ENCODE results near the gene FAAP100.

Gene FAAP100

GRCh38 chr17:81522491-81523401 lies 29.4 kb downstream of the FAAP100 start:
- FAIRE-seq: no peak

- FAIRE-seq: no peak
Observed at GRCh38 chr17:81520021-81520901, 31.9 kb downstream of the FAAP100 start.

- no peak for FAIRE-seq
Observed at GRCh38 chr17:81519284-81520020, 32.7 kb downstream of the FAAP100 start.

GRCh38 chr17:81518785-81519283 lies 33.3 kb downstream of the FAAP100 start:
- FAIRE-seq: no peak

GRCh38 chr17:81518113-81518784 lies 33.9 kb downstream of the FAAP100 start:
- no peak for FAIRE-seq

- no peak for FAIRE-seq
Observed at GRCh38 chr17:81517339-81518112, 34.6 kb downstream of the FAAP100 start.

GRCh38 chr17:81517009-81517338 lies 35.2 kb downstream of the FAAP100 start:
- no peak for FAIRE-seq

- no peak for FAIRE-seq
Observed at GRCh38 chr17:81516439-81516838, 35.7 kb downstream of the FAAP100 start.

- no peak for FAIRE-seq
Observed at GRCh38 chr17:81515530-81516041, 36.6 kb downstream of the FAAP100 start.

- FAIRE-seq: no peak
Observed at GRCh38 chr17:81514739-81515529, 37.2 kb downstream of the FAAP100 start.

GRCh38 chr17:81514489-81514738 lies 37.7 kb downstream of the FAAP100 start:
- no peak for FAIRE-seq

GRCh38 chr17:81513753-81514488 lies 38.2 kb downstream of the FAAP100 start:
- no peak for FAIRE-seq

- FAIRE-seq: no peak
Observed at GRCh38 chr17:81513372-81513752, 38.8 kb downstream of the FAAP100 start.

- no peak for FAIRE-seq
Observed at GRCh38 chr17:81512562-81513371, 39.4 kb downstream of the FAAP100 start, which contains the start of gene ACTG1. Gene ACTG1 (minus strand): TSS chr17:81512799. CDS start chr17:81512354, 445 bp downstream.

- FAIRE-seq: no peak
Observed at GRCh38 chr17:81511804-81512561, 40.2 kb downstream of the FAAP100 start.

GRCh38 chr17:81511554-81511803 lies 40.7 kb downstream of the FAAP100 start:
- FAIRE-seq: no peak

GRCh38 chr17:81510785-81511553 lies 41.2 kb downstream of the FAAP100 start:
- no peak for FAIRE-seq

Data from endometrium (tissue), 2 donors.